Fibroblast of skin of left quadriceps (primary cell): ENCODE measurements around the gene XG.
"Not testable (repeated sequence)": the region's sequence is repeated elsewhere in the genome, so short reads cannot be mapped to it uniquely, and the experiment has no call there.

Source experiments
- DNase-seq, 2 experiments: peaks; one replicate each; pipeline ENCODE4 v3.0.0-alpha.2; 2013; ENCODE audit warnings: low read depth in 2 of 2

The XG gene

DNA sequence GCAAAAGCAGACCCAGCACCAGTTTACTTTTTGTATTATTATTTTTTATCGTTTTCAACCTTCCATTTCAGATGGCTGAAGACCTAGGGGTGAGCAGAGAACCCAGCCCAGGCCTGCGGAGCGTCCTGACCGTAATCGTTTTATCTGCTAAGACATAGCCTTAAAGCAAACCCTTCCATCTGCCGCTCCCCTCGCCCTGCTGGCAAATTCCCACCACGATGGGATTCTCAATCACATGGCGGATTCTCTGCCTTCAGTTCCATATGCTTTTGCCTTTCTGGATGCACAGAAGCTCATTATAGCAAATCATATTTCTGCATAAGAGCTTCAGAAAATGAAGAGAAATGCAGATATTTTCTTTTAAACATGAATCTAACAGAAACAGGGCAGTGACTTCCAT lies 18.6 kb upstream of the XG start:
- DNase-seq, result no peak

GRCh38 chrX:2735270-2735669 lies 16.6 kb upstream of the XG start:
- no peak for DNase-seq

DNA sequence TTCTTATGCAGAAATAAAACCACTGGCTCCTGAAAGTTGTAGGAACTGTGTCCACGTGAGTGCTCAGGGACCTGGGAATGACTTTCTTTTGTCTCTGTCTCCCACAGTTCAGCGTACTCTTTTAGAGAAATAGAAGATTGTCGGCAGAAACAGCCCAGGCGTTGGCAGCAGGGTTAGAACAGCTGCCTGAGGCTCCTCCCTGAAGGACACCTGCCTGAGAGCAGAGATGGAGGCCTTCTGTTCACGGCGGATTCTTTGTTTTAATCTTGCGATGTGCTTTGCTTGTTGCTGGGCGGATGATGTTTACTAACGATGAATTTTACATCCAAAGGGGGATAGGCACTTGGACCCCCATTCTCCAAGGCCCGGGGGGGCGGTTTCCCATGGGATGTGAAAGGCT lies 11.2 kb upstream of the XG start:
- no peak for DNase-seq

GRCh38 chrX:2741386-2741785 lies 10.5 kb upstream of the XG start:
- DNase-seq, result no peak

DNA sequence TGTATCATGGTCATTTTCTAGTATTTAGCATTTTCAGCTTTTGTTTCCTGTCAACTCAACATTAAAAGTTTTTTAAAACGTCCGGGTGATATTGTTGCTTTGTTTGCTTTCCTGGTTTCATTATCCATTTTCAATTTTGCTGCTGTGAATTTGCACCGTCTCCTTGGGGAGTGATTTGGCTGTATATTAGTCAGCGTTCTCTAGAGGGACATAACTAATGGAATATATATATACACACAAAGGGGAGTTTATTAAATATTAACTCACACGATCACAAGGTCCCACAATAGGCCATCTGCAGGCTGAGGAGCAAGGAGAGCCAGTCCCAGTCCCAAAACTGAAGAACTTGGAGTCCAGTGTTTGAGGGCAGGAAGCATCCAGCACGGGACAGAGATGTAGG lies 5.6 kb upstream of the XG start:
- not testable (repeated sequence) for DNase-seq

DNA sequence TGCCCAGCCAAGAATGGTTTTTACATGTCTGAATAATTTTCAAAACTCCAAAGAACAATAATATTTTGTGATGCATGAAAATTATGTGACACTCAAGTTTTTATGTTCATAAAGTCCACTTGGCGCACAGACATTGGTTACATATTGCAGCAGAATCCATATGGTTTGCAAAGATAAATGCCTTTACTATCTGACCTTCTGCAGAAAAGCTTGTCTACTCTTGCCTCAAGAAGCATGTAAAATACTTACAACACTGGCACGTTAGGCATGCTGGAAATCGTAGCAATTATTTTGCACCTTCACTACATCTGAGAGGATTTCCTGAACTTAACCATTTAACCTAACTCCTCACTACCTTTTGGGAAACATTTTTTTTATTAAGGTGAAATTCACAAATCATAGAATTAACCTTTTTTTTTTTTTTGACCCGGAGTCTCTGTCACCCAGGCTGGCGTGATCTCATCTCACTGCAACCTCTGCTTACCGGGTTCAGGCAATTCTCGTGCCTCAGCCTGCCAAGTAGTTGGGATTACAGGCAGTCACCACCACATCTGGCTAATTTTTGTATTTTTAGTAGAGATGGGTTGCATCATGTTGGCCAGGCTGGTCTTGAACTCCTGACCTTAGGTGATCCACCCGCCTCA lies 3.5 kb upstream of the XG start:
- no peak for DNase-seq

- DNase-seq, result no peak
Measured at GRCh38 chrX:2748815-2749188, 3.0 kb upstream of the XG start.

GRCh38 chrX:2751291-2751690 lies 549 bp upstream of the XG start:
- no peak for DNase-seq

DNA sequence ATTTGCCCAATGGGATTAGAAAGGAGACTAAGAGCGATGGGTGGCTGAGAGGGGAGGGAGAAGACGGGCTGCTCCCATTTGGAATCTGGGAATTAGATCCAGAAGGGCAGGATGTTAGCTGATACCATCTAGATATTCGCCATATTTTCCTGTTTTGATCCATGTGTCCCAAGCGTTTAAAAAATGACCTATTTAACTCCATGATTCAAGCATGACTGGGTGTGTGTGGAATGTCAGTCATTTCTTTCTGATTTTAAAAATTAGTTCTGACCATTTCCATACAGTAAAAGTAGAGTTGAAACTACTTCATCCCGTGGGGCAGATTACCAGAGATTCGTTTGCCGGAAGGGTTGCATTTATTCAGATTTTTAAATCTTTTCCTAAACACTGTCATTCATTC lies 601 bp downstream of the XG start:
- not testable (repeated sequence) for DNase-seq

- DNase-seq, result not testable (repeated sequence)
Measured at GRCh38 chrX:2755163-2755715, 3.4 kb downstream of the XG start.

- DNase-seq, result no peak
Measured at GRCh38 chrX:2756548-2756947, 4.7 kb downstream of the XG start.

DNA sequence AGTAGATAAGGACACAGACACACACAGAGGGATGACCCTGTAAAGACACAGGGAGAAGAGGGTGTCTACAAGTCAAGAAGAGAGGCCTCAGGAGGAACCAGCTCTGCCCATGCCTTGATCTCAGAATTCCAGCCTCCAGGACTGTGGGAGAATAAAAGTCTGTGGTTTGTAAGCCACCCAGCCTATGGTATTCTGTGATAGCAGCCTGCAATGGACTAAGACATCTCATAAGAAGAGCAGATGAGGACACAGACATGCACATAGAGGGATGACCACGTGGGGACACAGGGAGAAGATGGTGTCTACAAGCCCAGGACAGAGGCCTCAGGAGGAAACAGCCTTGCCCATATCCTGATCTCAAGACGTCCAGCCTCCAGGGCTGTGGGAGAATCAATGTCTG lies 9.4 kb downstream of the XG start:
- DNase-seq, result no peak

DNA sequence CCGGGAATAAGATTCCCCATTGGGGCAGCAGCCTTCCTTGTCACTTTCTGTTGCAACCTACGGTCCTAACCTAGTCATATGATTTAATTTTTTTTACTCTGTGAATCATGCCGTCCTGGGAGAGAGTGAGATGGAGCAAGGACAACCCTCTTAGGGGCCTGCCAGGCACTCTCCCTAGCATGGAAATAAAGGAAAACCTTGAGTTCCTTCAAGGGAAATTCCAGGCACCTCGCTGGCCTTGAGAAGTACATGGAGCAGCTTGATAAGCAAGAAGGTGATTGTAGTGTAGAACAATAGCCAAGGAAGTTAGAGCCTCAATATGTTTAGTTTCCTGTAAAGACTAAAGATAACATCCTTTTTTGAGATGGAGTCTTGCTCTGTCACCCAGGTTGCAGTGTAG lies 10.8 kb downstream of the XG start:
- not testable (repeated sequence) for DNase-seq

DNA sequence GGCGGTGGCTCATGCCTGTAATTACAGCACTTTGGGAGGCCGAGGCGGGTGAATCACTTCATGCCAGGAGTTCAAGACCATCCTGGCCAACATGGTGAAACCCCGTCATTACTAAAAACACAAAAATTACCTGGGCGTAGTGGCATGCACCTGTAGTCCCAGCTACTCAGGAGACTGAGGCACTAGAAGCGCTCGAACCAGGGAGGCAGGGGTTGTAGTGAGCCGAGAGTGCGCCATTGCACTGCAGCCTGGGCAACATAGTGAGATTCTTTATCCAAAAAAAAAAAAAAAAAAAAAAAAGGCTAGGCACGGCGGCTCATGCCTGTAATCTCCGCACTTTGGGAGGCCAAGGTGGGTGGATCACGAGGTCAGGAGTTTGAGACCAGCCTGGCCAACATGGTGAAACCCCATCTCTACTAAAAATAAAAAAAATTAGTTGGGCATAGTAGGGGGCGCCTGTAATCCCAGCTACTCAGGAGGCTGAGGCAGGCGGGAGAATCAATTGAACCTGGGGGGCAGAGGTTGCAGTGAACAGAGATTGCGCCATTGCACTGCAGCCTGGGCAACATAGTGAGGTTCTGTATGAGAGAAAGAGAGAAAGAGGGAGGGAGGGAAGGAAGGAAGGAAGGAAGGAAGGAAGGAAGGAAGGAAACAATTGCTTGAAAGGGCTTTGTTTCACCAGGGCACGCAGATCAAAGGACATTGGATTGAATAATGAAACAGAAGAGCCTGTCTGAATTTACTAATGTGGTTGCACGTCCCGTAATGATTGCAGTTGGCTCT lies 13.1 kb downstream of the XG start:
- not testable (repeated sequence) for DNase-seq

DNA sequence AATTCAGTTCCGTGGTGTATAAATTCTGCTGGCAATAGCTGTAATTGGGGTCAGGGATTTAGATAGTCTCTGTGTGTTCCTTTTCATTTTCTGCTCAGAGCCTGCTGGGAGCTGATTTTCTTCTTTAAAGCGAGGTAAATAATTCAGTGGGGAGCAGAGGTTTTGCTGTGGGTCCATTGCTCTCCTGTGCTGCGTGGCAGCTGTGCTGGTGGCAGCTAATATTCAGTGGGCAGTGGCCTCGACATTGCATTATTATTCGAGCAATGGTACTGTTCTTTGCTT lies 13.7 kb downstream of the XG start:
- DNase-seq, result no peak

DNA sequence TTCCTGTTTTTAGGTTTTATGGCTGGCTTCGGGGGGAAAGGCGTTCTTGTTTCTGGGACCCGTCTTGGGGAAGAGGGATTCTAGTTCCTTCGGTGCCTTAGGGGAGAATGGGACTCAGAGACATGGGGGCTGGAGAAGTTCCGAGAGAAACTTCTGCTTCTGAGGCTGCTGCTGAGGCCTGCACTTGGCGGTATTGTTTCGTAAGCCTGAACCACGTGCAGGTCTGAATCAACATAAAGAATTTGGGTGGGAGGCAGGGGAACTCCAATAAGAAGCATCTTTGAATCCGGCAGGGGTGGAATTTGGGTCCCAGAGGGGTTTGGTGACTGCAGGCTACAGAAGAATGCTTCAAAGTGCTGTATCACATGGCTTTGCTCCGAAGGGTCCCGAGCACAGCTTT lies 15.1 kb downstream of the XG start:
- no peak for DNase-seq

GRCh38 chrX:2767631-2768455 lies 16.0 kb downstream of the XG start:
- DNase-seq, result no peak

DNA sequence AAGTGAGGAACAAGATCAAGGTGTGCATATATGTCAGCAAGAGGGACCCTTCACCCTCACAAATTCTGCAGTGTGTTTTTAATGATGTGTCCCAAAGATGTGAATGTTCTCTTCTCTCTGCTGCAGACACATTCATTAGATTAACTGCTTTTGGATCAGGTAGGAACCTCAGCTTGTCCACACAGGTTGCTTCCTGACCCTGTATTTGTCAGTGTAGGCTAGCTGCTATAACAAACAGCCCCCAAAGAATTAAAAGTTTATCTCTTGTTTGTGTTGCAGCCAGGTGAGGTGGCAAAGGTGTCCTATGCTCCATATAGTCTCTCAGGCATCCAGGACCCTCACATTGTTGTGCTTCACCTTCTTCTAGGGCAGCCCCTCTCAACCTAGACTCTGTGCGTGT lies 17.8 kb downstream of the XG start:
- DNase-seq, result no peak

GRCh38 chrX:2773166-2774055 lies 21.6 kb downstream of the XG start:
- DNase-seq, result not testable (repeated sequence)

DNA sequence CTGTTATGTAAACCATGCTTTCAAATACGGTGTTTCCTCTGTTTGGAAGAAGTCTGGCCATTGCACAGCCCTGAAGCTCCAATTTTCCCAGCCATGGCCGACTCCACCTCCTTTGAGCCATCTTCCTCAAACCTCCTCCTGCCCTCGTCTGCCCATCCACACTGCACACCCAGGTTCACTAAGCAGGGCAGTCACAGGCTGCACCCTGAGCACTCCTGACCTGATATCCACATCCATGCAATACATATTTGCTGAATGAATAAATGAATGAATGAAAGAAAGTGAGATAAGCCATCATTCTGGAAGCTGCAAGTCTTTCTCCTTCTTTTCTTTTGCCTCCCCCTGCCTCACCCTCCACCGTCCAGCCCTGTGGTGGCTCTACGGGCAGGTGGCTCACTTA lies 22.2 kb downstream of the XG start:
- no peak for DNase-seq

- no peak for DNase-seq
Measured at GRCh38 chrX:2774776-2775175, 22.9 kb downstream of the XG start.
